Measurements from ENCODE around the gene KIRREL3. TPM values are rescaled to one million over a fixed set of nuclear protein-coding genes. Genes with fewer than 3 reads are reported as not detected.
A peak's percentile ranks its signal among the peaks of the same experiment; 100 is the strongest.

KIRREL3 gene
- total and polyA plus RNA-seq, 3 donors from 2014 or later = 1.0 to 1.1 (median 1.1) TPM

- Histone ChIP-seq H3K9me3 (no peaks in the 10 kb centered on the region), H3K27ac (no peak overlapping the region), H3K4me1 (no peaks in the 10 kb centered on the region), H3K4me3 (no peak overlapping the region), H3K36me3 (ENCODE audit: low read depth, missing control alignments) (no peaks in the 10 kb centered on the region), H3K27me3 (no peaks in the 10 kb centered on the region)
- 83 to 90% methylated on average over 3 to 8 of the region's 8 CpGs for WGBS, 2 donors
- TF ChIP-seq CTCF (IDR thresholded peaks at IDR 0.05) (no peak), POLR2A (IDR thresholded peaks at IDR 0.05) (no peak)
- intact Hi-C loops (cut with DNase I; ENCODE audit: low total_unique reads) = no loop called here
- DNase-seq = no peak
Measured at GRCh38 chr11:126457817-126458216, 542.8 kb downstream of the KIRREL3 start.

DNA sequence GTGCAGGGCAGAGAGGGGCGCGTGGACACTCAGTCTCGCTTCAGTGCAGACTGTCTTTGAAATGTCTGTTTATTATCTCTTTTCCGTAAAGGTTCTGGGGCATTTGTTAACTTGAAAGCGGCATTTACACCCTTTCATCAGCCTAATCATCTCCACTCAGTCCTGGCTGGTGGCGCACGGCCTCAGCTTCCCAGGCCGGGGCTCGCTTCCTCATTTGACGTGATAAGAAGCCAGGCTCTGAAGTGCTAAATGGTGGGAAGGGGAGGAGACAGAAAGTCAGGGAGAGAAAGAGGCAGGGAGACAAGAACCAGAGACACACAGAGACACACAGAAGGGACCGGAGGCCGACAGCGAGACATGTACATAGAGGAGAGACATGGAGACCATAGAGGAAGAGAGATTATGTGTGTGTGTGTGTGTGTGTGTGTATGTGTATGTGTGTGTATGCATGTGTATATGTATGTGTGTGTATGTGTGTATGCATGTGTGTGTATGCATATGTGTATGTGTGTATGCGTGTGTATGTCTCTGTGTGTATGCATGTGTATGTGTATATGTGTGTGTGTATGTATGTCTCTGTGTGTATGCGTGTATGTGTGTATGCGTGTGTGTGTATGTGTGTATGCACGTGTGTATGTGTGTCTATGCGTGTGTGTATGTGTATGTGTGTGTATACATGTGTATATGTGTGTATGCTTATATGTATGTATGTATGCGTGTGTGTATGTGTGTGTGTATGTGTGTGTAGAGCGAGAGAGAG is 543.6 kb downstream of the KIRREL3 start:
- Histone ChIP-seq H3K27me3 (no peaks in the 10 kb centered on the region), H3K4me1 (no peaks in the 10 kb centered on the region), H3K4me3 (no peak overlapping the region), H3K27ac (no peak overlapping the region), H3K36me3 (ENCODE audit: low read depth, missing control alignments) (no peaks in the 10 kb centered on the region), H3K9me3 (no peaks in the 10 kb centered on the region)
- TF ChIP-seq CTCF (IDR thresholded peaks at IDR 0.05) (no peak), POLR2A (IDR thresholded peaks at IDR 0.05) (no peak)
- no peak for DNase-seq
- WGBS, 2 donors = 87 to 90% methylated on average over 20 of the region's 20 CpGs
- intact Hi-C loops (cut with DNase I; ENCODE audit: low total_unique reads) = no loop called here

GRCh38 chr11:126456089-126456488 is 544.5 kb downstream of the KIRREL3 start:
- Histone ChIP-seq H3K4me3 (no peak overlapping the region), H3K9me3 (no peaks in the 10 kb centered on the region), H3K27me3 (no peaks in the 10 kb centered on the region), H3K27ac (no peak overlapping the region), H3K36me3 (ENCODE audit: low read depth, missing control alignments) (no peaks in the 10 kb centered on the region), H3K4me1 (no peaks in the 10 kb centered on the region)
- DNase-seq = no peak
- 92 to 96% methylated on average over 15 of the region's 15 CpGs for WGBS, 2 donors
- intact Hi-C loops (cut with DNase I; ENCODE audit: low total_unique reads) = no loop called here
- no peak for TF ChIP-seq CTCF (IDR thresholded peaks at IDR 0.05)
- TF ChIP-seq POLR2A (IDR thresholded peaks at IDR 0.05) = no peak

DNA sequence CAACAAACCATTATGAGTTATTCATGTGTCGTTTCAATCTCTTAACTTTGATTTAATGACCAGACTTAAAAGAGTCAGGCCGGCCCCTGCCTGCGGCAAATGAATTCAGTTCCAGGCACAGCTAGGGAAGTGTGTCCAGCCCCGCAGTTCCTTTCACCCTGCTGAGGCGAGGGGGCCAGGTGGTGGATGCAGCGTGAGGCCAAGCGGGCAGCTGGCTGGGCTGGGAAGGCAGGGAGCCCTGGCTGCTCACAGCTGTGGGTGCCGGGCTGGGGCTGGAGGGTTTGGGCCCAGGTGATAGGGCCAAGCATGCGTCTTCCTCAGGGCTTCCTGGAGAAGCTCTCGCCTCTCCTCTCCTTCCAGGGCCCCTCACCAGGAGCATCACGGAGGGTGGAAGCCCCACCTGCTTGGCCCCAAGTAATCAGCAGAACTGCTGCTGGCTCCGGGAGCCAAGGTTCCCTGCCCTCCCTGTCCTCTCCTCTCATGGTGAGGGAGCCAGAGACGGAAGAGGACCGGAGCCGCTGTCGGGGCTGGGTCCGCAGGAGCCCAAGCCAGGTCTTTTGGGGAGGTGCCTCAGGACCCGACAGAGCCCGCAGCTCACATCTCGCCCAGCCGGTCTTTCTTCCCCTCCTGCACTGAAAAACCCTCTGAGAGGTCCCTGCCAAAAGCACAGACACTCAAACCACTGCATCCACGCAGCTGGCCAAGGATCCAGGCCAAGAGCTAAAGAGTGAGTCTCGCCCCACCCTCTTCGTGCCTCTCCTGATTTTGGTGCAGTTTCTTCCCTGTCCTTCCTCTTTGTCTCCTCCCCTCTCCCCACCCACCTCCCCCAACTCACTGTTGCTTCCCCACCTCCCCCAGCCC is 548.1 kb downstream of the KIRREL3 start:
- H3K4me3 ChIP-seq = no peak overlapping the region
- no peaks in the 10 kb centered on the region for H3K27me3 ChIP-seq
- H3K27ac ChIP-seq = no peak overlapping the region
- H3K36me3 ChIP-seq (ENCODE audit: low read depth, missing control alignments) = no peaks in the 10 kb centered on the region
- intact Hi-C loops (cut with DNase I; ENCODE audit: low total_unique reads) = no loop called here
- DNase-seq = peak; percentile 50
- peaks cover 2% of the 10 kb centered on the region for H3K4me1 ChIP-seq
- H3K9me3 ChIP-seq = no peaks in the 10 kb centered on the region
- WGBS, 2 donors = 42 to 55% methylated on average over 14 to 24 of the region's 24 CpGs
- TF ChIP-seq POLR2A (IDR thresholded peaks at IDR 0.05) (no peak), CTCF (IDR thresholded peaks at IDR 0.05) (no peak)

Data from testis (tissue), 3 donors.